ENCODE measurements around the gene NF1. TPM values are rescaled to one million over a fixed set of nuclear protein-coding genes. Genes with fewer than 3 reads are reported as not detected.

Gene NF1
- total and polyA plus RNA-seq, 2 of the 13 experiments (the other 11 are each of a cell fraction or from before 2014, with no cell fraction given) = 21.5 to 26.5 TPM

DNA sequence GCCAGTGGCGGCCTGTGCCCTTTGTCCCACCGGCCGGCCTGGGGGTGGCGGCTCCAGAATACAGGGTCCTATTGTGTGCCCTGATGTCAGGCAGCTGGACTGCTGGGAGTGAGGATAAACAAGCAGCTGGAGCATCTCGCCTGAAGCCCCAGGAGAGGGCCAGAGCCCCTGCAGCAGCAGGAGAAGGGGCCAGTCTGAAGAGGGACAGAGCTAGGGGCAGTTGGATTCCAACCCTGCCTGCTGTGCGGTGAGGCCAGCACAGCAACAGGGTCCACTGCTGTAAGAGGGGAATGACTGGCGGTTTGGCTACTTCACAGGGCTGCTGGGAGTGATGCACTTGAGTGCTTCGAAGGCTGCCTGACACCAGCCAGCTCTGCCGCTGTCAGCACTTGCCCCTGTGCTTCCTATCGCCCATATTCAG, 321.7 kb downstream of the NF1 start (continued):
- TF ChIP-seq SALL2 (CRISPR knock-in tag; IDR thresholded peaks at IDR 0.05) = no peak
- no peak for TF ChIP-seq GPN1 (CRISPR knock-in tag; IDR thresholded peaks at IDR 0.05; ENCODE audit: borderline replicate concordance)
- TF ChIP-seq ZNF563 (CRISPR knock-in tag; IDR thresholded peaks at IDR 0.05) = no peak
- TF ChIP-seq ZNF737 (CRISPR knock-in tag; IDR thresholded peaks at IDR 0.05; ENCODE audit: borderline replicate concordance) = no peak
- TF ChIP-seq, protein P1, sequence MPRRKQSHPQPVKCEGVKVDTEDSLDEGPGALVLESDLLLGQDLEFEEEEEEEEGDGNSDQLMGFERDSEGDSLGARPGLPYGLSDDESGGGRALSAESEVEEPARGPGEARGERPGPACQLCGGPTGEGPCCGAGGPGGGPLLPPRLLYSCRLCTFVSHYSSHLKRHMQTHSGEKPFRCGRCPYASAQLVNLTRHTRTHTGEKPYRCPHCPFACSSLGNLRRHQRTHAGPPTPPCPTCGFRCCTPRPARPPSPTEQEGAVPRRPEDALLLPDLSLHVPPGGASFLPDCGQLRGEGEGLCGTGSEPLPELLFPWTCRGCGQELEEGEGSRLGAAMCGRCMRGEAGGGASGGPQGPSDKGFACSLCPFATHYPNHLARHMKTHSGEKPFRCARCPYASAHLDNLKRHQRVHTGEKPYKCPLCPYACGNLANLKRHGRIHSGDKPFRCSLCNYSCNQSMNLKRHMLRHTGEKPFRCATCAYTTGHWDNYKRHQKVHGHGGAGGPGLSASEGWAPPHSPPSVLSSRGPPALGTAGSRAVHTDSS (CRISPR knock-in tag; conservative IDR thresholded peaks at IDR 0.05) = no peak
- no peak for TF ChIP-seq KDM5B (CRISPR knock-in tag; IDR thresholded peaks at IDR 0.05; ENCODE audit: borderline replicate concordance)
- peak; percentile 43 for TF ChIP-seq HDAC2 (CRISPR knock-in tag; IDR thresholded peaks at IDR 0.05)
- no peak for TF ChIP-seq ZC3H13 (CRISPR knock-in tag; IDR thresholded peaks at IDR 0.05)
- no peak for TF ChIP-seq ZNF180 (CRISPR knock-in tag; IDR thresholded peaks at IDR 0.05; ENCODE audit: borderline replicate concordance, low read depth)
- no peak for TF ChIP-seq ZNF747 (CRISPR knock-in tag; IDR thresholded peaks at IDR 0.05; ENCODE audit: borderline replicate concordance)
- TF ChIP-seq SALL1 (CRISPR knock-in tag; IDR thresholded peaks at IDR 0.05) = no peak; the same call in 1 of the 2 replicates
- no peak for TF ChIP-seq ATF3 (CRISPR knock-in tag; IDR thresholded peaks at IDR 0.05)
- no peak for TF ChIP-seq MXD4 (CRISPR knock-in tag; IDR thresholded peaks at IDR 0.05)
- no peak for TF ChIP-seq FOXA1 (IDR thresholded peaks at IDR 0.05)
- TF ChIP-seq FOXA1 (CRISPR knock-in tag; IDR thresholded peaks at IDR 0.05) = peak; percentile 59
- TF ChIP-seq ZNF883 (CRISPR knock-in tag; IDR thresholded peaks at IDR 0.05; ENCODE audit: not compliant biosample characterization) = no peak
- no peak for TF ChIP-seq ZNF549 (CRISPR knock-in tag; IDR thresholded peaks at IDR 0.05)
- TF ChIP-seq IRX3 (CRISPR knock-in tag; IDR thresholded peaks at IDR 0.05; ENCODE audit: borderline replicate concordance, low read depth) = no peak
- no peak for TF ChIP-seq ZNF205 (CRISPR knock-in tag; IDR thresholded peaks at IDR 0.05)
- TF ChIP-seq FOXO1 (CRISPR knock-in tag; IDR thresholded peaks at IDR 0.05) = peak; percentile 38; the same call in 1 of the 2 replicates
- no peak for TF ChIP-seq PCBP1 (IDR thresholded peaks at IDR 0.05; ENCODE audit: borderline replicate concordance, low read depth, low read length)
- no peak for TF ChIP-seq KMT2B (CRISPR knock-in tag; IDR thresholded peaks at IDR 0.05)
- TF ChIP-seq ZNF484 (CRISPR knock-in tag; IDR thresholded peaks at IDR 0.05; ENCODE audit: borderline replicate concordance, low read depth) = no peak
- TF ChIP-seq NR1H2 (CRISPR knock-in tag; IDR thresholded peaks at IDR 0.05; ENCODE audit: borderline replicate concordance, low read depth) = no peak
- no peak for TF ChIP-seq ZNF557 (CRISPR knock-in tag; IDR thresholded peaks at IDR 0.05)
- TF ChIP-seq EP300 (IDR thresholded peaks at IDR 0.05; ENCODE audit: low read depth in 2 of 2, low read length in 2 of 2) = no peak
- TF ChIP-seq EP300 (CRISPR knock-in tag; IDR thresholded peaks at IDR 0.05; ENCODE audit: borderline replicate concordance) = no peak
- no peak for TF ChIP-seq HMG20A (CRISPR knock-in tag; IDR thresholded peaks at IDR 0.05; ENCODE audit: borderline replicate concordance)
- TF ChIP-seq ZNF768 (CRISPR knock-in tag; IDR thresholded peaks at IDR 0.05) = no peak
- TF ChIP-seq CAMTA2 (CRISPR knock-in tag; IDR thresholded peaks at IDR 0.05; ENCODE audit: borderline replicate concordance) = no peak
- TF ChIP-seq, protein P2, sequence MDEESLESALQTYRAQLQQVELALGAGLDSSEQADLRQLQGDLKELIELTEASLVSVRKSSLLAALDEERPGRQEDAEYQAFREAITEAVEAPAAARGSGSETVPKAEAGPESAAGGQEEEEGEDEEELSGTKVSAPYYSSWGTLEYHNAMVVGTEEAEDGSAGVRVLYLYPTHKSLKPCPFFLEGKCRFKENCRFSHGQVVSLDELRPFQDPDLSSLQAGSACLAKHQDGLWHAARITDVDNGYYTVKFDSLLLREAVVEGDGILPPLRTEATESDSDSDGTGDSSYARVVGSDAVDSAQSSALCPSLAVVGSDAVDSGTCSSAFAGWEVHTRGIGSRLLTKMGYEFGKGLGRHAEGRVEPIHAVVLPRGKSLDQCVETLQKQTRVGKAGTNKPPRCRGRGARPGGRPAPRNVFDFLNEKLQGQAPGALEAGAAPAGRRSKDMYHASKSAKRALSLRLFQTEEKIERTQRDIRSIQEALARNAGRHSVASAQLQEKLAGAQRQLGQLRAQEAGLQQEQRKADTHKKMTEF (CRISPR knock-in tag; IDR thresholded peaks at IDR 0.05) = peak; percentile 51; the same call in 1 of the 2 replicates
- TF ChIP-seq ZKSCAN8 (CRISPR knock-in tag; IDR thresholded peaks at IDR 0.05; ENCODE audit: borderline replicate concordance) = no peak
